Body of pancreas (tissue), 4 donors: Measurements from ENCODE around the gene BANP.

Experiments used
- POLR2A ChIP-seq, 3 donors: fragments of 450-650 bp; IDR thresholded peaks; one replicate each; pipeline ENCODE4 v1.6.1; 2016; ENCODE audit warnings: antibody characterized with exemption in 3 of 3, mild to moderate bottlenecking in 2 of 3
- TF ChIP-seq, protein P1 (sequence below), 7 experiments: fragments of 450-650 bp in 4 of 7; fragments of 200-600 bp in 3 of 7; sonication (generic) in 3 of 7; IDR thresholded peaks; one replicate each; pipeline ENCODE4 v1.5.1; 2016 to 2019; ENCODE audit warnings: antibody characterized with exemption in 7 of 7

GRCh38 chr16:88065747-88066142 is 114.5 kb downstream of the BANP start:
- TF ChIP-seq, protein P1, sequence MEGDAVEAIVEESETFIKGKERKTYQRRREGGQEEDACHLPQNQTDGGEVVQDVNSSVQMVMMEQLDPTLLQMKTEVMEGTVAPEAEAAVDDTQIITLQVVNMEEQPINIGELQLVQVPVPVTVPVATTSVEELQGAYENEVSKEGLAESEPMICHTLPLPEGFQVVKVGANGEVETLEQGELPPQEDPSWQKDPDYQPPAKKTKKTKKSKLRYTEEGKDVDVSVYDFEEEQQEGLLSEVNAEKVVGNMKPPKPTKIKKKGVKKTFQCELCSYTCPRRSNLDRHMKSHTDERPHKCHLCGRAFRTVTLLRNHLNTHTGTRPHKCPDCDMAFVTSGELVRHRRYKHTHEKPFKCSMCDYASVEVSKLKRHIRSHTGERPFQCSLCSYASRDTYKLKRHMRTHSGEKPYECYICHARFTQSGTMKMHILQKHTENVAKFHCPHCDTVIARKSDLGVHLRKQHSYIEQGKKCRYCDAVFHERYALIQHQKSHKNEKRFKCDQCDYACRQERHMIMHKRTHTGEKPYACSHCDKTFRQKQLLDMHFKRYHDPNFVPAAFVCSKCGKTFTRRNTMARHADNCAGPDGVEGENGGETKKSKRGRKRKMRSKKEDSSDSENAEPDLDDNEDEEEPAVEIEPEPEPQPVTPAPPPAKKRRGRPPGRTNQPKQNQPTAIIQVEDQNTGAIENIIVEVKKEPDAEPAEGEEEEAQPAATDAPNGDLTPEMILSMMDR (IDR thresholded peaks at IDR 0.05) = no peak
- TF ChIP-seq POLR2A (IDR thresholded peaks at IDR 0.05) = no peak
